HepG2 (cell line): ENCODE measurements around the gene CSKMT. TPM values are rescaled to one million over a fixed set of nuclear protein-coding genes. Genes with fewer than 3 reads are reported as not detected.

Source experiments
- BATF2 ChIP-seq: sonication (generic); formaldehyde crosslinking; IDR thresholded peaks from 2 replicates; pipeline ENCODE4 v1.8.0; 2022; ENCODE audit warnings: mild to moderate bottlenecking, missing genetic modification reagents, moderate library complexity
- BORCS8-MEF2B ChIP-seq: sonication (generic); formaldehyde crosslinking; IDR thresholded peaks from 2 replicates; pipeline ENCODE4 v1.8.0; 2022; ENCODE audit warnings: mild to moderate bottlenecking, missing genetic modification reagents
- CHD4 ChIP-seq: fragments of 200-600 bp; sonication (generic); IDR thresholded peaks from 2 replicates; pipeline ENCODE4 v1.7.0; 2017; ENCODE audit warnings: mild to moderate bottlenecking, low read length, borderline replicate concordance
- DPF2 ChIP-seq: sonication (generic); formaldehyde crosslinking; IDR thresholded peaks from 2 replicates; pipeline ENCODE4 v1.4.0; 2020; ENCODE audit warnings: mild to moderate bottlenecking, low read depth, missing genetic modification reagents, borderline replicate concordance
- ERF ChIP-seq: IDR thresholded peaks from 2 replicates; pipeline ENCODE4 v1.6.1; 2018; ENCODE audit warnings: missing biosample characterization, missing genetic modification reagents
- FIP1L1 ChIP-seq: fragments of 200-400 bp; formaldehyde crosslinking; IDR thresholded peaks from 2 replicates; pipeline ENCODE4 v1.6.1; 2018; ENCODE audit warnings: low read depth, mild to moderate bottlenecking, low read length, moderate library complexity, borderline replicate concordance; ENCODE audit not compliant: insufficient read depth
- HNF4G ChIP-seq, 2 experiments: sonication (generic) in 1 of 2; formaldehyde crosslinking in 1 of 2; IDR thresholded peaks; 2 replicates each; pipeline versions ENCODE4 v1.4.0 to v1.6.1; 2011 to 2020; ENCODE audit warnings: borderline replicate concordance in 2 of 2, low read depth in 2 of 2, mild to moderate bottlenecking in 2 of 2, low read length in 1 of 2, missing genetic modification reagents in 1 of 2, moderate library complexity in 1 of 2
- HNRNPL ChIP-seq: fragments of 200-400 bp; formaldehyde crosslinking; IDR thresholded peaks from 2 replicates; pipeline ENCODE4 v1.6.1; 2017; ENCODE audit warnings: mild to moderate bottlenecking, low read depth, low read length
- HOXA9 ChIP-seq: sonication (generic); formaldehyde crosslinking; IDR thresholded peaks from 2 replicates; pipeline ENCODE4 v1.8.1; 2022; ENCODE audit warnings: missing genetic modification reagents, mild to moderate bottlenecking, moderate library complexity, borderline replicate concordance
- ISX ChIP-seq: sonication (generic); formaldehyde crosslinking; conservative IDR thresholded peaks from 2 replicates; pipeline ENCODE4 v1.5.0; 2020; ENCODE audit warnings: missing genetic modification reagents
- KAT8 ChIP-seq: IDR thresholded peaks from 2 replicates; pipeline ENCODE4 v1.6.1; 2016; ENCODE audit warnings: missing genetic modification reagents, missing compliant biosample characterization
- LCORL ChIP-seq, 2 experiments: fragments of 450-650 bp in 1 of 2; sonication (generic) in 1 of 2; formaldehyde crosslinking in 1 of 2; IDR thresholded peaks; 2 replicates each; pipeline versions ENCODE4 v1.5.0 to v1.6.1; 2017 to 2020; ENCODE audit warnings: antibody characterized with exemption in 1 of 2, missing genetic modification reagents in 1 of 2
- MAFF ChIP-seq: IDR thresholded peaks from 2 replicates; pipeline ENCODE4 v1.6.1; 2011; ENCODE audit warnings: low read depth, low read length, improper control_type of control experiment
- MAFG ChIP-seq: sonication (generic); formaldehyde crosslinking; IDR thresholded peaks from 2 replicates; pipeline ENCODE4 v1.5.1; 2020; ENCODE audit warnings: mild to moderate bottlenecking, missing genetic modification reagents
- PHF21A ChIP-seq: sonication (generic); formaldehyde crosslinking; IDR thresholded peaks from 2 replicates; pipeline ENCODE4 v1.5.0; 2020; ENCODE audit warnings: mild to moderate bottlenecking, missing genetic modification reagents
- RAD51 ChIP-seq: fragments of 450-650 bp; IDR thresholded peaks from 2 replicates; pipeline ENCODE4 v1.6.1; 2016; ENCODE audit warnings: borderline replicate concordance
- RXRB ChIP-seq: IDR thresholded peaks from 2 replicates; pipeline ENCODE4 v1.6.1; 2016; ENCODE audit warnings: borderline replicate concordance, missing genetic modification reagents, missing compliant biosample characterization
- SETDB1 ChIP-seq: sonication (generic); formaldehyde crosslinking; IDR thresholded peaks from 2 replicates; pipeline ENCODE4 v1.5.1; 2020; ENCODE audit warnings: missing genetic modification reagents, mild to moderate bottlenecking, borderline replicate concordance
- TMF1 ChIP-seq: sonication (generic); formaldehyde crosslinking; IDR thresholded peaks from 2 replicates; pipeline ENCODE4 v1.8.1; 2022; ENCODE audit warnings: low read depth, missing genetic modification reagents
- TRIM22 ChIP-seq: fragments of 450-650 bp; IDR thresholded peaks from 2 replicates; pipeline ENCODE4 v1.6.1; 2017
- ZMYM2 ChIP-seq: sonication (generic); formaldehyde crosslinking; IDR thresholded peaks from 2 replicates; pipeline ENCODE4 v1.8.0; 2022; ENCODE audit warnings: mild to moderate bottlenecking, missing genetic modification reagents
- ZNF44 ChIP-seq: sonication (generic); formaldehyde crosslinking; IDR thresholded peaks from 2 replicates; pipeline ENCODE4 v1.5.1; 2020; ENCODE audit warnings: mild to moderate bottlenecking, missing genetic modification reagents
- ZNF605 ChIP-seq: sonication (generic); formaldehyde crosslinking; IDR thresholded peaks from 2 replicates; pipeline ENCODE4 v1.8.0; 2022; ENCODE audit warnings: mild to moderate bottlenecking, missing genetic modification reagents
- polyA plus RNA-seq, 8 experiments: library from polyadenylated mRNA; depleted of rRNA in 3 of 8; stranded (reverse) in 7 of 8; unstranded in 1 of 8; fragments of >200 nt; fragmentation: Illumina TruSeq in 4 of 8; extraction: Trizol in 4 of 8; gene quantifications; 2 replicates each; pipeline versions ENCODE4 v1.2.1 to v1.2.3, GENCODE V29; 2011 to 2016; ENCODE audit warnings: low read depth in 4 of 8, missing spikeins in 1 of 8, mixed read lengths in 1 of 8; ENCODE audit not compliant: insufficient read depth in 1 of 8
- total RNA-seq, 5 experiments: library from RNA; depleted of rRNA; stranded (reverse); fragments of >200 nt; fragmentation: Illumina TruSeq; extraction: Trizol; gene quantifications; 2 replicates each; pipeline ENCODE4 v1.2.3, GENCODE V29; 2016; ENCODE audit warnings: low read depth in 1 of 5
- TF ChIP-seq, protein P1 (sequence below): IDR thresholded peaks from 2 replicates; pipeline ENCODE4 v1.6.1; 2016; ENCODE audit warnings: missing compliant biosample characterization, missing genetic modification reagents, borderline replicate concordance
- TF ChIP-seq, protein P2 (sequence below): sonication (generic); formaldehyde crosslinking; IDR thresholded peaks from 2 replicates; pipeline ENCODE4 v1.5.1; 2020; ENCODE audit warnings: mild to moderate bottlenecking, missing genetic modification reagents, borderline replicate concordance

Gene CSKMT
- total and polyA plus RNA-seq, 2 of the 13 experiments (the other 11 are each of a cell fraction or from before 2014, with no cell fraction given) = 7.6 to 31.8 TPM

GRCh38 chr11:62621567-62622470 is 43.3 kb upstream of the CSKMT start, which contains the start of gene B3GAT3 (continued):
- TF ChIP-seq RXRB = peak; percentile 57; the same call in 1 of the 2 replicates
- TF ChIP-seq, protein P1, sequence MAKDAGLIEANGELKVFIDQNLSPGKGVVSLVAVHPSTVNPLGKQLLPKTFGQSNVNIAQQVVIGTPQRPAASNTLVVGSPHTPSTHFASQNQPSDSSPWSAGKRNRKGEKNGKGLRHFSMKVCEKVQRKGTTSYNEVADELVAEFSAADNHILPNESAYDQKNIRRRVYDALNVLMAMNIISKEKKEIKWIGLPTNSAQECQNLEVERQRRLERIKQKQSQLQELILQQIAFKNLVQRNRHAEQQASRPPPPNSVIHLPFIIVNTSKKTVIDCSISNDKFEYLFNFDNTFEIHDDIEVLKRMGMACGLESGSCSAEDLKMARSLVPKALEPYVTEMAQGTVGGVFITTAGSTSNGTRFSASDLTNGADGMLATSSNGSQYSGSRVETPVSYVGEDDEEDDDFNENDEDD = peak; percentile 98
- TF ChIP-seq KAT8 (CRISPR knock-in tag) = peak; percentile 97
- TF ChIP-seq ERF = peak; percentile 98
- 0 out of 2 replicates have a peak, but pooled peaks have one; percentile 26 for TF ChIP-seq DPF2
- TF ChIP-seq ISX (CRISPR knock-in tag) = no peak
- TF ChIP-seq FIP1L1 = no peak
- no peak for TF ChIP-seq MAFG (CRISPR knock-in tag)
- TF ChIP-seq HOXA9 (CRISPR knock-in tag) = peak; percentile 70; the same call in 1 of the 2 replicates
- no peak for TF ChIP-seq CHD4
- TF ChIP-seq HNRNPL = peak; percentile 86; the same call in 1 of the 2 replicates
- 0 out of 2 replicates have a peak, but pooled peaks have one; percentile 79 for TF ChIP-seq BATF2
- TF ChIP-seq MAFF = no peak
- TF ChIP-seq ZMYM2 (CRISPR knock-in tag) = no peak; the same call in 1 of the 2 replicates
- TF ChIP-seq SETDB1 = no peak
- peak; percentile 80 for TF ChIP-seq PHF21A (CRISPR knock-in tag)
- TF ChIP-seq, protein P2, sequence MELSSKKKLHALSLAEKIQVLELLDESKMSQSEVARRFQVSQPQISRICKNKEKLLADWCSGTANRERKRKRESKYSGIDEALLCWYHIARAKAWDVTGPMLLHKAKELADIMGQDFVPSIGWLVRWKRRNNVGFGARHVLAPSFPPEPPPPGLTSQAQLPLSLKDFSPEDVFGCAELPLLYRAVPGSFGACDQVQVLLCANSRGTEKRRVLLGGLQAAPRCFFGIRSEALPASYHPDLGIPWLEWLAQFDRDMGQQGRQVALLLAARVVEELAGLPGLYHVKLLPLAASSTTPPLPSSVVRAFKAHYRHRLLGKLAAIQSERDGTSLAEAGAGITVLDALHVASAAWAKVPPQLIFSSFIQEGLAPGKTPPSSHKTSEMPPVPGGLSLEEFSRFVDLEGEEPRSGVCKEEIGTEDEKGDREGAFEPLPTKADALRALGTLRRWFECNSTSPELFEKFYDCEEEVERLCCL (CRISPR knock-in tag) = no peak
- no peak for TF ChIP-seq LCORL (IDR thresholded peaks at IDR 0.05)
- TF ChIP-seq LCORL (CRISPR knock-in tag; IDR thresholded peaks at IDR 0.05) = peak; percentile 85
- no peak for TF ChIP-seq RAD51
- peak; percentile 95 for TF ChIP-seq ZNF605 (CRISPR knock-in tag)
- 0 out of 2 replicates have a peak, but pooled peaks have one; percentile 6 for TF ChIP-seq HNF4G (IDR thresholded peaks at IDR 0.05; ENCODE audit: borderline replicate concordance, low read depth, low read length)
- TF ChIP-seq HNF4G (CRISPR knock-in tag; IDR thresholded peaks at IDR 0.05; ENCODE audit: borderline replicate concordance, low read depth) = no peak
- peak; percentile 94 for TF ChIP-seq BORCS8-MEF2B (CRISPR knock-in tag)
- TF ChIP-seq TMF1 (CRISPR knock-in tag) = 0 out of 2 replicates have a peak, but pooled peaks have one; percentile 66
- no peak for TF ChIP-seq TRIM22
- TF ChIP-seq ZNF44 (CRISPR knock-in tag) = peak; percentile 94
